Esophagus muscularis mucosa (tissue), 4 donors: ENCODE measurements around the gene HPS4. TPM values are rescaled to one million over a fixed set of nuclear protein-coding genes. Genes with fewer than 3 reads are reported as not detected.

Source experiments
- DNase-seq: peaks from one replicate; pipeline ENCODE4 v3.0.0-alpha.2; 2017; ENCODE audit errors: extremely low spot score
- H3K27ac ChIP-seq, 4 donors: fragments of 200-600 bp; sonication (generic); replicated peaks in 1 of 4; 1 replicate in 3 of 4; 2 replicates in 1 of 4; pipeline ENCODE4 v1.5.1; 2016 to 2019; ENCODE audit warnings: mild to moderate bottlenecking in 1 of 4
- H3K27me3 ChIP-seq, 4 donors: fragments of 200-600 bp; sonication (generic); one replicate each; pipeline versions ENCODE4 v1.5.1 to v1.6.0; 2016 to 2019
- H3K36me3 ChIP-seq, 4 donors: fragments of 200-600 bp; sonication (generic); one replicate each; pipeline ENCODE4 v1.5.1; 2016 to 2019
- H3K4me1 ChIP-seq, 4 donors: fragments of 200-600 bp; sonication (generic); one replicate each; pipeline ENCODE4 v1.5.1; 2016 to 2019
- H3K4me3 ChIP-seq, 4 donors: fragments of 200-600 bp; sonication (generic); 1 replicate in 2 of 4; 2 replicates in 2 of 4; pipeline ENCODE4 v1.5.1; 2016 to 2019; ENCODE audit warnings: mild to moderate bottlenecking in 4 of 4, moderate library complexity in 1 of 4
- H3K9me3 ChIP-seq, 4 donors: fragments of 200-600 bp; sonication (generic); 1 replicate in 3 of 4; 2 replicates in 1 of 4; pipeline ENCODE4 v1.5.1; 2016 to 2019
- CTCF ChIP-seq, 3 experiments: fragments of 200-600 bp in 2 of 3; fragments of 450-650 bp in 1 of 3; sonication (generic) in 2 of 3; IDR thresholded peaks; one replicate each; pipeline ENCODE4 v1.5.1; 2017 to 2019; ENCODE audit warnings: antibody characterized with exemption in 3 of 3, mild to moderate bottlenecking in 2 of 3, moderate library complexity in 1 of 3
- EP300 ChIP-seq: sonication (generic); formaldehyde crosslinking; IDR thresholded peaks from one replicate; pipeline ENCODE4 v1.6.1; 2017; ENCODE audit warnings: antibody characterized with exemption
- POLR2A ChIP-seq: fragments of 450-650 bp; IDR thresholded peaks from one replicate; pipeline ENCODE4 v1.6.1; 2017; ENCODE audit warnings: antibody characterized with exemption, moderate library complexity, mild to moderate bottlenecking, low read depth
- POLR2AphosphoS5 ChIP-seq, 2 donors: sonication (generic); formaldehyde crosslinking; IDR thresholded peaks; one replicate each; pipeline ENCODE4 v1.6.1; 2017; ENCODE audit warnings: antibody characterized with exemption in 2 of 2
- WGBS: methylation state at CpG from one replicate; pipeline ENCODE4 v1.1.5; 2018; 5-methylcytosine and 5-hydroxymethylcytosine counted together
- intact Hi-C: fragments of 100-400 bp; cut with DNase I; formaldehyde crosslinking; loops from one replicate; pipeline ENCODE4 v1.15.1; 2023
- total RNA-seq, 4 donors: library from RNA; depleted of rRNA; stranded (reverse); fragments of >200 nt; gene quantifications; one replicate each; pipeline versions ENCODE4 v1.1.0 to v1.2.1, GENCODE V29; 2016

Gene HPS4
- total RNA-seq, 4 donors from 2014 or later: 15.4 to 17.9 (median 17.5) TPM

GRCh38 chr22:26406118-26406517 lies 77.5 kb downstream of the HPS4 start:
- H3K27ac ChIP-seq: no peak overlapping the region
- 83% methylated on average over 4 of the region's 4 CpGs for WGBS
- DNase-seq: no peak
- no peaks in the 10 kb centered on the region for H3K9me3 ChIP-seq
- no peaks in the 10 kb centered on the region for H3K36me3 ChIP-seq
- intact Hi-C loops: no loop called here
- H3K4me3 ChIP-seq: no peak overlapping the region
- TF ChIP-seq POLR2AphosphoS5 (IDR thresholded peaks at IDR 0.05) (no peak), CTCF (IDR thresholded peaks at IDR 0.05) (no peak), POLR2A (no peak), EP300 (no peak)
- H3K4me1 ChIP-seq: no peaks in the 10 kb centered on the region
- H3K27me3 ChIP-seq: peaks cover 0 to 39% (median 0%) of the 10 kb centered on the region in 4 donors

GRCh38 chr22:26404851-26405421 lies 78.6 kb downstream of the HPS4 start:
- Histone ChIP-seq H3K9me3 (no peaks in the 10 kb centered on the region), H3K27ac (no peak overlapping the region), H3K4me3 (no peak overlapping the region), H3K4me1 (no peaks in the 10 kb centered on the region), H3K36me3 (no peaks in the 10 kb centered on the region), H3K27me3 (peaks cover 0 to 36% (median 0%) of the 10 kb centered on the region in 4 donors)
- no peak for TF ChIP-seq POLR2AphosphoS5 (IDR thresholded peaks at IDR 0.05)
- no peak for TF ChIP-seq CTCF (IDR thresholded peaks at IDR 0.05)
- no peak for TF ChIP-seq EP300
- no peak for TF ChIP-seq POLR2A
- no peak for DNase-seq
- 31% methylated on average over 6 of the region's 6 CpGs for WGBS
- intact Hi-C loops: no loop called here

- no peak for TF ChIP-seq POLR2A
- no peak for TF ChIP-seq POLR2AphosphoS5 (IDR thresholded peaks at IDR 0.05)
- no peak for TF ChIP-seq EP300
- TF ChIP-seq CTCF (IDR thresholded peaks at IDR 0.05): no peak
- intact Hi-C loops: no loop called here
- no peak overlapping the region for H3K27ac ChIP-seq
- H3K36me3 ChIP-seq: no peaks in the 10 kb centered on the region
- 74% methylated on average over 5 of the region's 5 CpGs for WGBS
- no peaks in the 10 kb centered on the region for H3K4me1 ChIP-seq
- no peaks in the 10 kb centered on the region for H3K9me3 ChIP-seq
- no peak overlapping the region for H3K4me3 ChIP-seq
- peaks cover 0 to 22% (median 0%) of the 10 kb centered on the region in 4 donors for H3K27me3 ChIP-seq
- DNase-seq: no peak
Measured at GRCh38 chr22:26401726-26402125, 81.9 kb downstream of the HPS4 start.

Other genes with a start within 250 kb of the HPS4 start
- 1 to 10 TPM in 2 of 4 donors, under 1 TPM in 2; 0.42 to 1.1 (median 0.88) TPM for gene ASPHD2, start 54.5 kb downstream of the HPS4 start, total RNA-seq
- gene SRRD, start 94 bp upstream of the HPS4 start, total RNA-seq: 10 to 100 TPM; 12.7 to 20.5 (median 15.2) TPM
- gene TFIP11, start 28.7 kb upstream of the HPS4 start, total RNA-seq: 10 to 100 TPM; 17.9 to 23.5 (median 20.4) TPM
- gene TPST2, start 106.3 kb upstream of the HPS4 start, total RNA-seq: 10 to 100 TPM; 22.0 to 30.9 (median 28.7) TPM
- under 1 TPM in 3 of 4 donors, not detected in 1; 0.33 to 0.86 (median 0.83) TPM for gene CRYBB1, start 134.2 kb upstream of the HPS4 start, total RNA-seq
- gene CRYBA4, start 138.2 kb upstream of the HPS4 start, total RNA-seq: not detected
- gene MIAT, start 173.8 kb upstream of the HPS4 start, total RNA-seq: 1 to 10 TPM in 1 of 4 donors, under 1 TPM in 3; 0.19 to 1.2 (median 0.38) TPM